Lower leg skin (tissue), 4 donors: Measurements from ENCODE around the gene DCANP1. TPM values are rescaled to one million over a fixed set of nuclear protein-coding genes. Genes with fewer than 3 reads are reported as not detected.
A peak's percentile ranks its signal among the peaks of the same experiment; 100 is the strongest.

Experiments
- DNase-seq, 2 donors: peaks; one replicate each; pipeline ENCODE4 v3.0.0-alpha.2; 2019; ENCODE audit warnings: low spot score in 2 of 2
- H3K4me3 ChIP-seq: fragments of 200-600 bp; sonication (generic); 2 replicates; pipeline ENCODE4 v1.5.1; 2017; ENCODE audit warnings: mild to moderate bottlenecking, low read depth; ENCODE audit not compliant: poor library complexity, severe bottlenecking
- CTCF ChIP-seq, 3 donors: fragments of 450-650 bp; IDR thresholded peaks; one replicate each; pipeline ENCODE4 v1.5.1; 2016; ENCODE audit warnings: antibody characterized with exemption in 3 of 3, mild to moderate bottlenecking in 3 of 3, moderate library complexity in 2 of 3
- POLR2A ChIP-seq, 2 donors: fragments of 450-650 bp; IDR thresholded peaks; one replicate each; pipeline ENCODE4 v1.6.1; 2016 to 2017; ENCODE audit warnings: antibody characterized with exemption in 2 of 2, mild to moderate bottlenecking in 1 of 2, moderate library complexity in 1 of 2
- WGBS, 2 donors: methylation state at CpG; one replicate each; pipeline ENCODE4 v1.1.5; 2018; 5-methylcytosine and 5-hydroxymethylcytosine counted together
- intact Hi-C: fragments of 100-400 bp; cut with DNase I; formaldehyde crosslinking; loops from one replicate; pipeline ENCODE4 v1.15.0; 2023; ENCODE audit warnings: low total_unique reads
- total RNA-seq, 4 donors: library from RNA; depleted of rRNA; stranded (reverse); fragments of >200 nt; gene quantifications; one replicate each; pipeline ENCODE4 v1.1.0, GENCODE V29; 2016

Gene DCANP1
- total RNA-seq, 4 donors from 2014 or later, result not detected

- DNase-seq, result no peak
- TF ChIP-seq POLR2A (IDR thresholded peaks at IDR 0.05) (no peak), CTCF (IDR thresholded peaks at IDR 0.05) (no peak)
- WGBS, 2 donors, result 51 to 58% methylated on average over 14 of the region's 14 CpGs
- H3K4me3 ChIP-seq, result no peak overlapping the region
- intact Hi-C loops, result no loop called here
Observed at GRCh38 chr5:135491038-135491551, 43.9 kb upstream of the DCANP1 start.

- TF ChIP-seq CTCF (IDR thresholded peaks at IDR 0.05), result no peak
- TF ChIP-seq POLR2A (IDR thresholded peaks at IDR 0.05), result no peak
- no peak for DNase-seq
- 51 to 61% methylated on average over 20 to 34 of the region's 49 CpGs for WGBS, 2 donors
- intact Hi-C loops, result no loop called here
- no peak overlapping the region for H3K4me3 ChIP-seq
Observed at GRCh38 chr5:135490245-135491037, 43.3 kb upstream of the DCANP1 start.

GRCh38 chr5:135489466-135490244, 42.5 kb upstream of the DCANP1 start:
- 27 to 42% methylated on average over 53 of the region's 53 CpGs for WGBS, 2 donors
- H3K4me3 ChIP-seq, result no peak overlapping the region
- TF ChIP-seq CTCF (IDR thresholded peaks at IDR 0.05) (no peak), POLR2A (IDR thresholded peaks at IDR 0.05) (no peak)
- no peak for DNase-seq
- intact Hi-C loops, result no loop called here

- 4 to 6% methylated on average over 39 to 40 of the region's 44 CpGs for WGBS, 2 donors
- peak overlapping the region; percentile 4 for H3K4me3 ChIP-seq
- intact Hi-C loops, result no loop called here
- TF ChIP-seq POLR2A (IDR thresholded peaks at IDR 0.05), result no peak
- no peak for TF ChIP-seq CTCF (IDR thresholded peaks at IDR 0.05)
- no peak for DNase-seq
Observed at GRCh38 chr5:135488727-135489465, 41.7 kb upstream of the DCANP1 start.

- H3K4me3 ChIP-seq, result no peak overlapping the region
- 64 to 65% methylated on average over 11 of the region's 11 CpGs for WGBS, 2 donors
- no peak for TF ChIP-seq POLR2A (IDR thresholded peaks at IDR 0.05)
- no peak for TF ChIP-seq CTCF (IDR thresholded peaks at IDR 0.05)
- DNase-seq, result peak in 1 of 2 donors; percentile 66
- intact Hi-C loops, result no loop called here
Observed at GRCh38 chr5:135487839-135488514, 40.8 kb upstream of the DCANP1 start.
